ENCODE data around the gene NTNG1.

DNA sequence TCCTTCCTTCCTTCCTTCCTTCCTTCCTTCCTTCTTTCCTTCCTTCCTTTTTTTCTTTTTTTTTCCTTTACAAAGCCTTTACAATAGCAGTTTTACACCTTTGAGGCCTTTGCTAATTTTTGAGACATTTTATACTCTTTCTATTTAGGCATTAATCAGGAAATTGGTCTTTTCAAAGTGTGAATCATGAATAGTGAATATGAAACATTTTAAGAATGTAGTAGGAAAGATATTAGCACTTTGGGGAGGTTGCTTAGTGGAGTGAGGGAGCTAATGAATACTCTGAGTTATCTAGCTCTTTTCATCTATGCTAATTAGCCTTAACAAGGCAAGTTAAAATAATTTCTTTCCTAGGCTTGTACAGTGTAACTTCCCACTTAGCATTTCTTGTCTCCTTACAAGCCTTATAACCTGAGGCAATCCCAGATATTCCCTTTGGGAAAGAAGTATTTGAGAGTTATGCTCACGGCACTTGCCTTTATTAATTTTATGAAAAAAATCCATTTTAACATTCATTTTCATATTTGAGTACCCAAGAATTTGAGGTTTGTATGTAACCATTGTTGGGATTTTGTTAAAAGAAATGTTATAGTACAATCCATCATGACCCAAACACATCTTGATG, 122.6 kb downstream of the NTNG1 start:
- no peak for TF ChIP-seq POLR2AphosphoS5 (IDR thresholded peaks at IDR 0.05; ENCODE audit: low read depth, low read length)
- TF ChIP-seq POLR2A (IDR thresholded peaks at IDR 0.05; ENCODE audit: low read depth, low read length) = no peak
- TF ChIP-seq TAF1 (IDR thresholded peaks at IDR 0.05; ENCODE audit: borderline replicate concordance, low read depth, low read length) = no peak
